Testis (tissue), 3 donors: ENCODE data around the gene KLHL7. TPM values are rescaled to one million over a fixed set of nuclear protein-coding genes. Genes with fewer than 3 reads are reported as not detected.

ENCODE experiments used
- DNase-seq: peaks from one replicate; pipeline ENCODE4 v3.0.0-alpha.2; 2019
- H3K27ac ChIP-seq, 2 donors: fragments of 200-600 bp; sonication (generic); one replicate each; pipeline ENCODE4 v1.5.1; 2019
- H3K27me3 ChIP-seq: fragments of 200-600 bp; sonication (generic); one replicate; pipeline ENCODE4 v1.5.1; 2019
- H3K36me3 ChIP-seq: fragments of 200-600 bp; sonication (generic); one replicate; pipeline ENCODE4 v1.5.1; 2017; ENCODE audit warnings: low read depth; ENCODE audit errors: missing control alignments
- H3K4me1 ChIP-seq: fragments of 200-600 bp; sonication (generic); one replicate; pipeline ENCODE4 v1.5.1; 2019
- H3K4me3 ChIP-seq, 2 donors: fragments of 200-600 bp; sonication (generic); one replicate each; pipeline ENCODE4 v1.5.1; 2017 to 2019
- H3K9me3 ChIP-seq: fragments of 200-600 bp; sonication (generic); one replicate; pipeline ENCODE4 v1.5.1; 2017
- POLR2A ChIP-seq: fragments of 450-650 bp; IDR thresholded peaks from one replicate; pipeline ENCODE4 v1.6.1; 2017; ENCODE audit warnings: antibody characterized with exemption, mild to moderate bottlenecking, moderate library complexity
- WGBS, 2 donors: methylation state at CpG; one replicate each; pipeline ENCODE4 v1.1.5; 2018; 5-methylcytosine and 5-hydroxymethylcytosine counted together
- intact Hi-C: fragments of 100-400 bp; cut with DNase I; formaldehyde crosslinking; loops from one replicate; pipeline ENCODE4 v1.15.1; 2023; ENCODE audit warnings: low total_unique reads
- polyA plus RNA-seq: library from polyadenylated mRNA; stranded (reverse); fragments of 350-450 nt; fragmentation: Illumina TruSeq; extraction: RNeasy Lipid Tissue Mini Kit (QIAGEN cat#74804); gene quantifications from one replicate; pipeline ENCODE4 v1.2.3, GENCODE V29; 2014; ENCODE audit warnings: low read depth, low replicate concordance; ENCODE audit not compliant: insufficient read depth
- total RNA-seq, 2 donors: library from RNA; depleted of rRNA; stranded (reverse); fragments of >200 nt; gene quantifications; one replicate each; pipeline ENCODE4 v1.2.3, GENCODE V29; 2016
- TF ChIP-seq, protein P1 (sequence below), 3 experiments: fragments of 450-650 bp in 2 of 3; fragments of 200-600 bp in 1 of 3; sonication (generic) in 1 of 3; IDR thresholded peaks; one replicate each; pipeline ENCODE4 v1.5.1; 2016 to 2019; ENCODE audit warnings: antibody characterized with exemption in 3 of 3, mild to moderate bottlenecking in 2 of 3, moderate library complexity in 1 of 3

The KLHL7 gene
- total and polyA plus RNA-seq, 3 donors from 2014 or later, result 85.3 to 135 (median 113) TPM

DNA sequence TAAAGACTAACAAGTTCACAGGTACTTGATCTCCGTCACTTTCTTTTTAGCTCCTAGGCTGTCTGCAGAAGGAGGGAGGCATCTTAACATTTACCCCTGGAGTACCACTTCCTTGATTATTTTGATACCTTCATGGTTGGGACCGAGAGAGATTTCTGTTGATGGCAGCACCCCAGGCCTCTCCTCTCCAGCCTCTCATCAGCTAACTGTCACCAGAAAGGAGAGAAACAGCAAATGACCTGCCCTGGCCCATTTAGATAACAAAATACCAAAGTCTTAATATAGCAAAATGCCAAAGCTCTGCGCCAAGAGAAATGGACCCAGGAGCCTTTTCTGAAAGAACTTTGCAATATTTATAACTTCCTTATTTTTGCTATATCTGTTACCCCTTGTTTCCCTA is 30.0 kb upstream of the KLHL7 start:
- TF ChIP-seq, protein P1, sequence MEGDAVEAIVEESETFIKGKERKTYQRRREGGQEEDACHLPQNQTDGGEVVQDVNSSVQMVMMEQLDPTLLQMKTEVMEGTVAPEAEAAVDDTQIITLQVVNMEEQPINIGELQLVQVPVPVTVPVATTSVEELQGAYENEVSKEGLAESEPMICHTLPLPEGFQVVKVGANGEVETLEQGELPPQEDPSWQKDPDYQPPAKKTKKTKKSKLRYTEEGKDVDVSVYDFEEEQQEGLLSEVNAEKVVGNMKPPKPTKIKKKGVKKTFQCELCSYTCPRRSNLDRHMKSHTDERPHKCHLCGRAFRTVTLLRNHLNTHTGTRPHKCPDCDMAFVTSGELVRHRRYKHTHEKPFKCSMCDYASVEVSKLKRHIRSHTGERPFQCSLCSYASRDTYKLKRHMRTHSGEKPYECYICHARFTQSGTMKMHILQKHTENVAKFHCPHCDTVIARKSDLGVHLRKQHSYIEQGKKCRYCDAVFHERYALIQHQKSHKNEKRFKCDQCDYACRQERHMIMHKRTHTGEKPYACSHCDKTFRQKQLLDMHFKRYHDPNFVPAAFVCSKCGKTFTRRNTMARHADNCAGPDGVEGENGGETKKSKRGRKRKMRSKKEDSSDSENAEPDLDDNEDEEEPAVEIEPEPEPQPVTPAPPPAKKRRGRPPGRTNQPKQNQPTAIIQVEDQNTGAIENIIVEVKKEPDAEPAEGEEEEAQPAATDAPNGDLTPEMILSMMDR (IDR thresholded peaks at IDR 0.05), result no peak
- no peak for TF ChIP-seq POLR2A
- intact Hi-C loops, result no loop called here
- Histone ChIP-seq H3K27ac (no peak overlapping the region), H3K4me3 (no peak overlapping the region), H3K36me3 (no peaks in the 10 kb centered on the region), H3K9me3 (no peaks in the 10 kb centered on the region), H3K4me1 (no peaks in the 10 kb centered on the region), H3K27me3 (no peaks in the 10 kb centered on the region)
- 64 to 73% methylated on average over 3 of the region's 3 CpGs for WGBS, 2 donors
- DNase-seq, result no peak

DNA sequence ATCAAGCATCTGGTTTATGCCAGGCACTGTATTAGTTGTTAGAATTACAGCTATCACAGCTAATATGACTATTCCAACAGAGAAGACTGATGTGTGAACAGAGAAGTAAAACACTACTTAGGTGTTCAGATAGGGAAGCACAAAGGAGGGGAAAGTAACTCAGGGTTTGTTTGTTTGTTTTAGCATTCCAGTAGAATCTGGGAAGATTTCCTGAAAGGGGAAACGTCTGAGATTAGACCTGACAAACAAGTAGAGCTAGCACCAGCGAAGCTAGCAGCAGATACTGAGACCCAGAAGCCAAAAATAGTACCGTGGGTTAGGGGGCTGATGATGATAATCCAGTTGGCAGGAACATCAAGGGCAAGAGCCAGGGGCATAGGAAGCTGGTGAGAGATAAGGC is 28.8 kb upstream of the KLHL7 start:
- no peaks in the 10 kb centered on the region for H3K9me3 ChIP-seq
- no peaks in the 10 kb centered on the region for H3K4me1 ChIP-seq
- H3K27me3 ChIP-seq, result no peaks in the 10 kb centered on the region
- no peak overlapping the region for H3K27ac ChIP-seq
- H3K36me3 ChIP-seq, result no peaks in the 10 kb centered on the region
- 13 to 20% methylated on average over 3 of the region's 3 CpGs for WGBS, 2 donors
- TF ChIP-seq, protein P1 (IDR thresholded peaks at IDR 0.05), result no peak
- no peak for TF ChIP-seq POLR2A
- H3K4me3 ChIP-seq, result no peak overlapping the region
- intact Hi-C loops, result no loop called here
- no peak for DNase-seq

DNA sequence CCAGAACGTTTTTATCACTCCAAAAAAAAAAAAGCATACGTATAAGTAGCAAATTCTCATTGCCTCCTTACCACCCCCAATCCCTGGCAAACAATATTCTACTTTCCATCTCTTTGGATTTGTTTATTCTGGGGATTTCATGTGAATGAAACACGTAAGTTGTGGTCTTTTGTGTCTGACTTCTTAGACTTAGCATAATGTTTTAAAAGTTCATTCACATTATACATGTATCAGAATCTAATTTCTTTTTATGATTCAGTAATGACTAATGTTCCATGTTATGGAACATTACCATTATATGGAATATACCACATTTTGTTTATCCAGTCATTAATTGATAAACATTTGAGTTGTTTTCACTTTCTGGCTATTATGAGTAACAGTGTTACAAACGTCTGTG is 12.5 kb upstream of the KLHL7 start:
- Histone ChIP-seq H3K27ac (no peak overlapping the region), H3K4me3 (no peak overlapping the region), H3K36me3 (no peaks in the 10 kb centered on the region), H3K4me1 (no peaks in the 10 kb centered on the region), H3K9me3 (no peaks in the 10 kb centered on the region), H3K27me3 (no peaks in the 10 kb centered on the region)
- no peak for DNase-seq
- TF ChIP-seq, protein P1 (IDR thresholded peaks at IDR 0.05), result no peak
- TF ChIP-seq POLR2A, result no peak
- 61 to 66% methylated on average over 4 of the region's 4 CpGs for WGBS, 2 donors
- intact Hi-C loops, result no loop called here

DNA sequence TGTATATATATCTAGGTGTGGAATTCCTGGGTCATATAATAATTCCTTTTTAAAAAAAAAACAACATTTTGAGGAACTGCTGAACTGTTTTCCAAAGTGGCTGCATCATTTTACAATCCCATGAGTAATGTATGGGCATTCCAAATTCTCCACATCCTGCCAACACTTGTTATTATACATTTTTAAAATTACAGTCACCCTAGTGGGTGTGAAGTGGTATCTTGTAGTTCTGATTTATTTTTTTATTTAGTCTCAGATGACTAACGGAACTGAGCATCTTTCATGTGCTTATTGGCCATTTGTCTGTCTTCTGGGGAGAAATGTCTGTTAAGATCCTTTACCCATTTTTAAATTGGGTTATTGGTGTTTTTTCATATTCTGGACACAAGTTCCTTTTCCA is 12.0 kb upstream of the KLHL7 start:
- intact Hi-C loops, result no loop called here
- Histone ChIP-seq H3K36me3 (no peaks in the 10 kb centered on the region), H3K4me1 (no peaks in the 10 kb centered on the region), H3K27ac (no peak overlapping the region), H3K9me3 (no peaks in the 10 kb centered on the region), H3K27me3 (no peaks in the 10 kb centered on the region), H3K4me3 (no peak overlapping the region)
- DNase-seq, result no peak
- WGBS, 2 donors, result 63 to 92% methylated on average over 1 of the region's 1 CpG
- TF ChIP-seq, protein P1 (IDR thresholded peaks at IDR 0.05), result no peak
- no peak for TF ChIP-seq POLR2A

DNA sequence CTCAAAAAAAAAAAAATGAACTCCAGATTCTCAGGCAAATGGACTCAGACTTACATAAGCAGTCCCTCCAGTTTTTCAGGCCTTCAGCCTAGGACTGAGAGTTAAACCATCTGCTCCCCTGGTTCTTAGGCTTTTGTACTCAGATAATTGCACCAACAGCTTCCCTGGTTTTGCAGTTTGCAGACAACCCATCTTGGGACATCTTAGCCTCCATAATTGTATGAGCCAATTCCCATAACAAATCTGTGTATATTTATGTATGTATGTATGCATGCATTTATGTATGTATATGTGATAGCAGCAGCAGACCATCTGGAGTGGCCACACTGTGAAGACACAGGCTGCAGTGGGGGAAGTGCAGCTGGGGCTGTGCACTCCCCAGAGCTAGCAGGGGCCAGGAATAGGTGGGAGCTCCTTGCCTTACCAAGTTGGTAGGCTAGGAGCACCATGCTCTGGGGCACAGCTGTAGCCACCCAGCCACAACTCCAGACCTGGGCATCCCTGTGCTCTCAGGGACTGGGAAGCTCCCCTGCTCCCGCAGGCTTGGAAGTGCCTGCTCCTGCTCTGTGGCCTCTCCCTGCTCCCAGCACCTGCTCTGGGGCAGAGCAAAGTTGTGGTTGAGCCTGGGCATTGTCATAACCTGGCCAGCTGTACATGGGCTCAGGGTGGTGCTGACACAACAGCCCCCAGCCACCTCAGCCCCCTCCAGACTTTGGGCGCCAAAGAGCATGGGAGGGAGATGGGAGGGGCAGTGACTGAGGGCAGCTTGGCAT is 8.9 kb upstream of the KLHL7 start:
- no peaks in the 10 kb centered on the region for H3K27me3 ChIP-seq
- DNase-seq, result no peak
- no peak overlapping the region for H3K4me3 ChIP-seq
- intact Hi-C loops, result no loop called here
- WGBS, 2 donors, result 90 to 100% methylated on average over 1 to 2 of the region's 2 CpGs
- H3K27ac ChIP-seq, result no peak overlapping the region
- no peaks in the 10 kb centered on the region for H3K9me3 ChIP-seq
- no peaks in the 10 kb centered on the region for H3K36me3 ChIP-seq
- TF ChIP-seq, protein P1 (IDR thresholded peaks at IDR 0.05), result no peak
- no peak for TF ChIP-seq POLR2A
- H3K4me1 ChIP-seq, result no peaks in the 10 kb centered on the region
